Thyroid gland (tissue), 4 donors: ENCODE measurements around the gene IDS. TPM values are rescaled to one million over a fixed set of nuclear protein-coding genes. Genes with fewer than 3 reads are reported as not detected.

ENCODE experiments used
- DNase-seq, 2 donors: peaks; one replicate each; pipeline ENCODE4 v3.0.0-alpha.2; 2019
- H3K27ac ChIP-seq, 3 donors: fragments of 200-600 bp; sonication (generic); 1 replicate in 2 of 3; 2 replicates in 1 of 3; pipeline ENCODE4 v1.5.1; 2016 to 2019; ENCODE audit warnings: mild to moderate bottlenecking in 1 of 3, moderate library complexity in 1 of 3
- H3K27me3 ChIP-seq: fragments of 200-600 bp; sonication (generic); one replicate; pipeline ENCODE4 v1.5.1; 2019
- H3K36me3 ChIP-seq, 2 donors: fragments of 200-600 bp; sonication (generic); one replicate each; pipeline ENCODE4 v1.5.1; 2016 to 2019
- H3K4me1 ChIP-seq, 2 donors: fragments of 200-600 bp; sonication (generic); one replicate each; pipeline ENCODE4 v1.5.1; 2017 to 2019
- H3K4me3 ChIP-seq, 3 donors: fragments of 200-600 bp; sonication (generic); replicated peaks in 1 of 3; 1 replicate in 2 of 3; 2 replicates in 1 of 3; pipeline ENCODE4 v1.5.1; 2016; ENCODE audit warnings: mild to moderate bottlenecking in 1 of 3
- H3K9me3 ChIP-seq: fragments of 200-600 bp; sonication (generic); one replicate; pipeline ENCODE4 v1.5.1; 2017
- POLR2A ChIP-seq, 2 donors: fragments of 450-650 bp; IDR thresholded peaks; one replicate each; pipeline ENCODE4 v1.6.1; 2017; ENCODE audit warnings: antibody characterized with exemption in 2 of 2, mild to moderate bottlenecking in 2 of 2, moderate library complexity in 1 of 2
- WGBS, 2 donors: methylation state at CpG; one replicate each; pipeline ENCODE4 v1.1.5; 2017; 5-methylcytosine and 5-hydroxymethylcytosine counted together
- intact Hi-C: fragments of 100-400 bp; cut with DNase I; formaldehyde crosslinking; loops from one replicate; pipeline ENCODE4 v1.15.1; 2023
- total RNA-seq, 4 donors: library from RNA; depleted of rRNA; stranded (reverse); fragments of >200 nt; gene quantifications; one replicate each; pipeline ENCODE4 v1.2.3, GENCODE V29; 2016
- TF ChIP-seq, protein P1 (sequence below), 6 experiments: fragments of 200-600 bp in 3 of 6; fragments of 450-650 bp in 3 of 6; sonication (generic) in 3 of 6; IDR thresholded peaks; one replicate each; pipeline ENCODE4 v1.5.1; 2016 to 2019; ENCODE audit warnings: antibody characterized with exemption in 6 of 6, mild to moderate bottlenecking in 2 of 6, inconsistent platforms in 1 of 6, moderate library complexity in 1 of 6

IDS gene
- total RNA-seq, 4 donors from 2014 or later: 76.8 to 88.6 (median 83.9) TPM

DNA sequence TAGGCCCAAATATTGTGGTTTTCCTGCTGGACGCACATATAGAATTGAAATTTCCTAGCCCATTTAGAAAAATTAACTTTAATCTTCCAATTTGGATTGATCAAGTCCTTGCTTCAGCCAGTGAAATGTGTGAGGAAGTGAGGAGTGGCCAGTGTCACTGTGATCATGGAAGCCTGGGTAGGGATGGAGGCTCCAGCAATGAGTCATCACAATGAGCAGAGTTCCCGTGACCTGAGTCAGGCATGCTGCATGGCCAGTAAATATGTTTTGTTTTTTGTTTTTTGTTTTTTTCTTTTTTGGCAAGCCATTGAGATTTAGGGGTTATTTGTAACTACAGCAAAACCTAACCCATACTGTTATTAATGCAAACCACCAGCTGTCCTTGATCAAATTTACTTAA, 52.1 kb downstream of the IDS start:
- no peak overlapping the region for H3K4me3 ChIP-seq
- WGBS, 2 donors: 83 to 95% methylated on average over 2 of the region's 2 CpGs
- no peak overlapping the region for H3K27ac ChIP-seq
- intact Hi-C loops: no loop called here
- no peak for DNase-seq
- H3K36me3 ChIP-seq: no peaks in the 10 kb centered on the region
- H3K9me3 ChIP-seq: no peaks in the 10 kb centered on the region
- no peaks in the 10 kb centered on the region for H3K27me3 ChIP-seq
- no peak for TF ChIP-seq POLR2A (IDR thresholded peaks at IDR 0.05)
- TF ChIP-seq, protein P1, sequence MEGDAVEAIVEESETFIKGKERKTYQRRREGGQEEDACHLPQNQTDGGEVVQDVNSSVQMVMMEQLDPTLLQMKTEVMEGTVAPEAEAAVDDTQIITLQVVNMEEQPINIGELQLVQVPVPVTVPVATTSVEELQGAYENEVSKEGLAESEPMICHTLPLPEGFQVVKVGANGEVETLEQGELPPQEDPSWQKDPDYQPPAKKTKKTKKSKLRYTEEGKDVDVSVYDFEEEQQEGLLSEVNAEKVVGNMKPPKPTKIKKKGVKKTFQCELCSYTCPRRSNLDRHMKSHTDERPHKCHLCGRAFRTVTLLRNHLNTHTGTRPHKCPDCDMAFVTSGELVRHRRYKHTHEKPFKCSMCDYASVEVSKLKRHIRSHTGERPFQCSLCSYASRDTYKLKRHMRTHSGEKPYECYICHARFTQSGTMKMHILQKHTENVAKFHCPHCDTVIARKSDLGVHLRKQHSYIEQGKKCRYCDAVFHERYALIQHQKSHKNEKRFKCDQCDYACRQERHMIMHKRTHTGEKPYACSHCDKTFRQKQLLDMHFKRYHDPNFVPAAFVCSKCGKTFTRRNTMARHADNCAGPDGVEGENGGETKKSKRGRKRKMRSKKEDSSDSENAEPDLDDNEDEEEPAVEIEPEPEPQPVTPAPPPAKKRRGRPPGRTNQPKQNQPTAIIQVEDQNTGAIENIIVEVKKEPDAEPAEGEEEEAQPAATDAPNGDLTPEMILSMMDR (IDR thresholded peaks at IDR 0.05): no peak
- H3K4me1 ChIP-seq: no peaks in the 10 kb centered on the region

DNA sequence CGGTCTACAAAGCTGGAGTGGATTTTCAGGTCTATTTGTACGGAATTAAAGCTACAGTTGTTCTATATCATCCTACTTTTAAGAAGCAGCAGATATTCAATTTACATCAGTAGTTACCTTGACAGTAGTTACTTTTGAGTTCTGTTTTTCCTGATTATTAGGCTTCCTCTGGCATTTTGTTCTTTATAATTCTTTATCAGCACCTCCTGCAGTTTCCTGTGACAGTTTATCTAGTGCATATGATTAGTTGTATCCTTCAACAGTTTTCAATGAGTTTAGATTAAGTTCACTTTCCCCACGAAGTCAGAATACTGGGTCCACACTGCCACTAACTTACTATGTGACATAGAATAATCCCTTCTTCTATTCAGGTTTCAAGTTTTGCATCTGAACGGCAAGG, 71.7 kb downstream of the IDS start:
- WGBS, 2 donors: 73 to 78% methylated on average over 4 of the region's 4 CpGs
- no peak for TF ChIP-seq POLR2A (IDR thresholded peaks at IDR 0.05)
- TF ChIP-seq, protein P1 (IDR thresholded peaks at IDR 0.05): no peak
- no peaks in the 10 kb centered on the region for H3K9me3 ChIP-seq

DNA sequence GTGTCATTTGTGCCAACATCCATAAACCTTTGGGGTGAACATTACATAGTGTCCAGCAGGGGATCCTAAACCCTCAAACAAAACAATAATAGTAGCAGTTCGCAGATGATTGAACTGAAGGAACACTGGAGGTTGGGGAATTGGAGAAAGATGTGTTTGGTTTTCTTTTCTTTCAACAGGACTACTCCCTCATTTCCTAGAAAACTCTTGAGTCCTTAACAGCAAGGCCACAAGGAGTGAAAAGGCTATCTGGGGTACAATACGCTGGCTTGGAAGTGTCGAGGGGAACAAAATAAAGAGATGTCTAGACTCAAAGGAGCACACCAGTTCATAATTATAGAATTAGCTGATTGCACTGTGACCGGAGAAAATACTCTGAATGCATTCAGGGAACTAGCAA, 72.1 kb downstream of the IDS start:
- Histone ChIP-seq H3K27me3 (no peaks in the 10 kb centered on the region), H3K4me1 (no peaks in the 10 kb centered on the region), H3K9me3 (no peaks in the 10 kb centered on the region), H3K36me3 (no peaks in the 10 kb centered on the region), H3K27ac (no peak overlapping the region), H3K4me3 (no peak overlapping the region)
- intact Hi-C loops: no loop called here
- TF ChIP-seq, protein P1 (IDR thresholded peaks at IDR 0.05): no peak
- no peak for TF ChIP-seq POLR2A (IDR thresholded peaks at IDR 0.05)
- DNase-seq: no peak
- 86 to 93% methylated on average over 4 of the region's 4 CpGs for WGBS, 2 donors

More for the DNA sequence above, 71.7 kb downstream of the IDS start:
- intact Hi-C loops: no loop called here
- Histone ChIP-seq H3K27ac (no peak overlapping the region), H3K27me3 (no peaks in the 10 kb centered on the region), H3K4me1 (no peaks in the 10 kb centered on the region), H3K4me3 (no peak overlapping the region), H3K36me3 (no peaks in the 10 kb centered on the region)
- DNase-seq: no peak

Other genes starting within 250 kb of the IDS start
- gene EOLA1, start 35.7 kb upstream of the IDS start, total RNA-seq: 10 to 100 TPM; 12.9 to 20.1 (median 17.5) TPM
- gene HSFX3, start 44.6 kb upstream of the IDS start, total RNA-seq: not detected
- not detected for gene MAGEA9B, start 82.2 kb upstream of the IDS start, total RNA-seq
- gene HSFX2, start 90.0 kb upstream of the IDS start, total RNA-seq: under 1 TPM in 1 of 4 donors, not detected in 3; 0.81 TPM
- 10 to 100 TPM; 11.7 to 16.1 (median 13.2) TPM for gene TMEM185A, start 126.5 kb upstream of the IDS start, total RNA-seq
- not detected for gene MAGEA11, start 206.8 kb upstream of the IDS start, total RNA-seq